Endothelial cell of umbilical vein (primary cell): ENCODE data around the gene FAM83D. TPM values are rescaled to one million over a fixed set of nuclear protein-coding genes. Genes with fewer than 3 reads are reported as not detected.

Source experiments
- BruUV-seq: library from RNA; stranded (reverse); fragments of 400-500 nt; replicated peaks from 2 replicates; lab custom pipeline; 2021; lab: Mats Ljungman, UMichigan
- CTCF ChIA-PET: fragments of 300-600, 350-600 bp; sonication (Branson Sonifier 250); formaldehyde crosslinking; loops from one replicate; lab custom pipeline; 2021; ENCODE audit warnings: antibody characterized with exemption, inconsistent platforms; lab: Charles Lee
- POLR2A ChIA-PET: fragments of 300-600, 350-600 bp; sonication (Branson Sonifier 250); formaldehyde crosslinking; loops from one replicate; lab custom pipeline; 2021; ENCODE audit warnings: antibody characterized with exemption, inconsistent platforms; lab: Charles Lee
- DNase-seq: peaks from one replicate; pipeline ENCODE4 v3.0.0-alpha.2; 2011; ENCODE audit warnings: low read depth, low spot score
- FAIRE-seq: peaks from 2 replicates; lab custom pipeline; 2011; peaks lifted over from hg19 to GRCh38; lab: Jason Lieb, UNC
- H2AFZ ChIP-seq: 2 replicates; pipeline ENCODE4 v1.6.0; 2012; ENCODE audit warnings: low read depth, low read length, control low read depth, inconsistent platforms
- H3K27ac ChIP-seq: 2 replicates; pipeline ENCODE4 v1.5.1; 2011; ENCODE audit warnings: low read depth, mild to moderate bottlenecking, control low read depth, low read length, moderate library complexity; ENCODE audit not compliant: insufficient read depth
- H3K27me3 ChIP-seq, 2 experiments: 2 replicates each; pipeline versions ENCODE4 v1.6.0 to v1.6.1; 2011; ENCODE audit warnings: low read length in 2 of 2, mixed read lengths in 1 of 2; ENCODE audit not compliant: control insufficient read depth in 2 of 2, insufficient read depth in 2 of 2
- H3K36me3 ChIP-seq, 2 experiments: 2 replicates in 1 of 2; 3 replicates in 1 of 2; pipeline ENCODE4 v1.5.1; 2011; ENCODE audit warnings: low read length in 2 of 2, mild to moderate bottlenecking in 1 of 2, moderate library complexity in 1 of 2; ENCODE audit not compliant: control insufficient read depth in 2 of 2, insufficient read depth in 2 of 2; ENCODE audit errors: extremely low read depth in 1 of 2
- H3K4me1 ChIP-seq: 3 replicates; pipeline ENCODE4 v1.5.1; 2011; ENCODE audit warnings: mild to moderate bottlenecking, low read length; ENCODE audit not compliant: control insufficient read depth, insufficient read depth; ENCODE audit errors: extremely low read depth
- H3K4me2 ChIP-seq: 2 replicates; pipeline ENCODE4 v1.6.1; 2011; ENCODE audit warnings: low read length, control low read depth, mixed read lengths; ENCODE audit not compliant: insufficient read depth
- H3K4me3 ChIP-seq, 3 experiments: fragments of 200-600 bp in 1 of 3; sonication (generic), shearing (Covaris generic) in 1 of 3; replicated peaks in 1 of 3; 2 replicates each; pipeline ENCODE4 v1.5.1; 2011 to 2016; ENCODE audit warnings: control low read depth in 3 of 3, low read length in 3 of 3, mild to moderate bottlenecking in 2 of 3, inconsistent platforms in 1 of 3, low read depth in 1 of 3, moderate library complexity in 1 of 3; ENCODE audit not compliant: insufficient read depth in 1 of 3
- H3K79me2 ChIP-seq: 2 replicates; pipeline ENCODE4 v1.6.0; 2012; ENCODE audit warnings: low read length, inconsistent platforms; ENCODE audit not compliant: control insufficient read depth, insufficient read depth
- H3K9ac ChIP-seq: replicated peaks from 2 replicates; pipeline ENCODE3; 2011; ENCODE audit warnings: low read length, control low read depth; ENCODE audit not compliant: insufficient read depth; ENCODE audit errors: extremely low read depth
- H3K9me1 ChIP-seq: replicated peaks from 3 replicates; pipeline ENCODE4 v1.6.0; 2011; ENCODE audit warnings: mild to moderate bottlenecking, low read length; ENCODE audit not compliant: control insufficient read depth, insufficient read depth; ENCODE audit errors: extremely low read depth
- H3K9me3 ChIP-seq: replicated peaks from 2 replicates; pipeline ENCODE4 v1.5.1; 2012; ENCODE audit warnings: low read length, inconsistent platforms; ENCODE audit not compliant: control insufficient read depth, insufficient read depth
- H4K20me1 ChIP-seq: replicated peaks from 2 replicates; pipeline ENCODE3; 2011; ENCODE audit warnings: mild to moderate bottlenecking, low read length; ENCODE audit not compliant: control insufficient read depth, insufficient read depth; ENCODE audit errors: extremely low read depth
- CTCF ChIP-seq, 2 donors: IDR thresholded peaks; 1 replicate in 1 of 2; 2 replicates in 1 of 2; pipeline ENCODE4 v1.5.1; 2011; ENCODE audit warnings: low read length in 2 of 2, mild to moderate bottlenecking in 2 of 2, moderate library complexity in 2 of 2, control low read depth in 1 of 2, inconsistent platforms in 1 of 2, low read depth in 1 of 2; ENCODE audit not compliant: insufficient read depth in 1 of 2; ENCODE audit errors: extremely low read depth in 1 of 2
- EZH2 ChIP-seq: IDR thresholded peaks from 2 replicates; pipeline ENCODE4 v1.6.1; 2012; ENCODE audit warnings: borderline replicate concordance, low read depth, mild to moderate bottlenecking, moderate library complexity, low read length, inconsistent platforms; ENCODE audit not compliant: severe bottlenecking
- FOS ChIP-seq: IDR thresholded peaks from 2 replicates; pipeline ENCODE4 v1.6.1; 2011; ENCODE audit warnings: mild to moderate bottlenecking, low read length, moderate library complexity, borderline replicate concordance; ENCODE audit not compliant: insufficient read depth
- GATA2 ChIP-seq: IDR thresholded peaks from 2 replicates; pipeline ENCODE4 v1.7.0; 2011; ENCODE audit warnings: low read depth, mild to moderate bottlenecking, moderate library complexity, mixed read lengths, low read length; ENCODE audit not compliant: insufficient read length, insufficient read depth
- JUN ChIP-seq: IDR thresholded peaks from 2 replicates; pipeline ENCODE4 v1.6.1; 2011; ENCODE audit warnings: borderline replicate concordance, low read depth; ENCODE audit not compliant: insufficient read length, insufficient read depth
- MAX ChIP-seq: IDR thresholded peaks from 2 replicates; pipeline ENCODE4 v1.6.1; 2011; ENCODE audit not compliant: insufficient read depth, insufficient read length
- MYC ChIP-seq: IDR thresholded peaks from one replicate; pipeline ENCODE4 v1.6.1; 2011; ENCODE audit warnings: mild to moderate bottlenecking, low read depth, low read length
- POLR2A ChIP-seq: IDR thresholded peaks from 2 replicates; pipeline ENCODE4 v1.6.1; 2012; ENCODE audit warnings: low read depth, mild to moderate bottlenecking, control low read depth, low read length
- POLR2AphosphoS5 ChIP-seq: IDR thresholded peaks from 2 replicates; pipeline ENCODE4 v1.6.1; 2012; ENCODE audit warnings: low read depth, mild to moderate bottlenecking, control low read depth, low read length, moderate library complexity; ENCODE audit not compliant: insufficient read depth
- dilution Hi-C: fragments of 300-500 bp; cut with MboI; formaldehyde crosslinking; loops from one replicate; pipeline ENCODE4 v1.15.0; 2019; ENCODE audit warnings: low sequenced_read_pairs; ENCODE audit not compliant: extremely low pct_ligation_motif_present
- intact Hi-C: fragments of 100-400 bp; cut with micrococcal nuclease; formaldehyde crosslinking; loops from one replicate; pipeline ENCODE4 v1.10.0; 2022
- polyA plus RNA-seq, 4 experiments: library from polyadenylated mRNA; depleted of rRNA in 3 of 4; stranded (reverse) in 3 of 4; unstranded in 1 of 4; fragments of >200 nt; gene quantifications; 2 replicates each; pipeline versions ENCODE4 v1.2.1 to v1.2.3, GENCODE V29; 2011 to 2012; ENCODE audit warnings: missing spikeins in 1 of 4
- total RNA-seq: library from RNA; stranded (reverse); gene quantifications from 2 replicates; pipeline ENCODE4 v1.2.3, GENCODE V29; 2021

Gene FAM83D
- total and polyA plus RNA-seq, 2 donors (not counting 3 experiments of a cell fraction or from before 2014, with no cell fraction given), result 41.0 to 46.0 TPM

GRCh38 chr20:38878866-38879265, 47.4 kb upstream of the FAM83D start:
- POLR2A ChIA-PET, result no interaction called here

More at GRCh38 chr20:38878866-38879265, 47.4 kb upstream of the FAM83D start:
- H3K4me2 ChIP-seq, result no peak overlapping the region
- DNase-seq, result no peak
- H3K9me1 ChIP-seq, result no peaks in the 10 kb centered on the region
- no peak overlapping the region for H2AFZ ChIP-seq
- no peak for FAIRE-seq
- no peak overlapping the region for H3K27ac ChIP-seq
- dilution Hi-C loops (no loop called here), intact Hi-C loops (no loop called here)
- H4K20me1 ChIP-seq, result no peaks in the 10 kb centered on the region
- TF ChIP-seq CTCF (IDR thresholded peaks at IDR 0.05; ENCODE audit: extremely low read depth in 1 of 2, insufficient read depth in 1 of 2, low read depth in 1 of 2, low read length in 2 of 2), result no peak
- no peak for TF ChIP-seq FOS
- TF ChIP-seq EZH2, result no peak
- TF ChIP-seq POLR2A, result no peak
- no peak for TF ChIP-seq MYC
- TF ChIP-seq JUN, result no peak
- no peak for TF ChIP-seq MAX
- TF ChIP-seq GATA2, result no peak
- no peak for TF ChIP-seq POLR2AphosphoS5
- no peaks in the 10 kb centered on the region for H3K36me3 ChIP-seq
- no TSS peak for BruUV-seq
- CTCF ChIA-PET, result interaction anchor here (0.6 to 1.8 kb wide), 5 partner anchors 12 to 47 kb away, joined by 3 to 8 read pairs (median 3); partner anchors contain the start of gene FAM83D
- no peak overlapping the region for H3K4me3 ChIP-seq
- H3K27me3 ChIP-seq, result no peaks in the 10 kb centered on the region
- H3K4me1 ChIP-seq, result peaks cover 37% of the 10 kb centered on the region
- no peak overlapping the region for H3K9ac ChIP-seq
- no peaks in the 10 kb centered on the region for H3K79me2 ChIP-seq
- H3K9me3 ChIP-seq, result no peaks in the 10 kb centered on the region
